ENCODE results near the gene ZC3HAV1L.
"Not testable (repeated sequence)": the region's sequence is repeated elsewhere in the genome, so short reads cannot be mapped to it uniquely, and the experiment has no call there.

Gene ZC3HAV1L

GRCh38 chr7:139054101-139054500 lies 18.3 kb upstream of the ZC3HAV1L start:
- DNase-seq (ENCODE audit: low read depth in 1 of 2, low spot score in 1 of 2) = no peak

- no peak for DNase-seq (ENCODE audit: low read depth in 1 of 2, low spot score in 1 of 2)
These were observed 15.8 kb upstream of the ZC3HAV1L start for GRCh38 chr7:139051655-139052054.

- DNase-seq (ENCODE audit: low read depth in 1 of 2, low spot score in 1 of 2) = no peak
These were observed 14.1 kb upstream of the ZC3HAV1L start for GRCh38 chr7:139049936-139050335.

GRCh38 chr7:139049111-139049510 lies 13.3 kb upstream of the ZC3HAV1L start:
- DNase-seq (ENCODE audit: low read depth in 1 of 2, low spot score in 1 of 2) = no peak

- DNase-seq (ENCODE audit: low read depth in 1 of 2, low spot score in 1 of 2) = no peak
These were observed 12.1 kb upstream of the ZC3HAV1L start for GRCh38 chr7:139047970-139048369.

GRCh38 chr7:139046143-139046542 lies 10.3 kb upstream of the ZC3HAV1L start:
- no peak for DNase-seq (ENCODE audit: low read depth in 1 of 2, low spot score in 1 of 2)

- DNase-seq (ENCODE audit: low read depth in 1 of 2, low spot score in 1 of 2) = no peak
These were observed 9.3 kb upstream of the ZC3HAV1L start for GRCh38 chr7:139044813-139045794.

GRCh38 chr7:139043823-139044812 lies 8.3 kb upstream of the ZC3HAV1L start:
- peak; percentile 51 to 55 for DNase-seq (ENCODE audit: low read depth in 1 of 2, low spot score in 1 of 2)

- no peak for DNase-seq (ENCODE audit: low read depth in 1 of 2, low spot score in 1 of 2)
These were observed 5.7 kb upstream of the ZC3HAV1L start for GRCh38 chr7:139041378-139042085.

- no peak for DNase-seq (ENCODE audit: low read depth in 1 of 2, low spot score in 1 of 2)
These were observed 2.8 kb upstream of the ZC3HAV1L start for GRCh38 chr7:139038691-139039090.

- DNase-seq (ENCODE audit: low read depth in 1 of 2, low spot score in 1 of 2) = no peak
These were observed 1.1 kb upstream of the ZC3HAV1L start for GRCh38 chr7:139036901-139037300.

- no peak for DNase-seq (ENCODE audit: low read depth in 1 of 2, low spot score in 1 of 2)
These were observed 822 bp downstream of the ZC3HAV1L start for GRCh38 chr7:139034855-139035585.

- no peak for DNase-seq (ENCODE audit: low read depth in 1 of 2, low spot score in 1 of 2)
These were observed 1.5 kb downstream of the ZC3HAV1L start for GRCh38 chr7:139034336-139034735.

- DNase-seq (ENCODE audit: low read depth in 1 of 2, low spot score in 1 of 2) = no peak
These were observed 2.3 kb downstream of the ZC3HAV1L start for GRCh38 chr7:139033346-139034114.

- no peak for DNase-seq (ENCODE audit: low read depth in 1 of 2, low spot score in 1 of 2)
These were observed 3.4 kb downstream of the ZC3HAV1L start for GRCh38 chr7:139032473-139032872.

- no peak for DNase-seq (ENCODE audit: low read depth in 1 of 2, low spot score in 1 of 2)
These were observed 6.5 kb downstream of the ZC3HAV1L start for GRCh38 chr7:139029353-139029752.

- DNase-seq (ENCODE audit: low read depth in 1 of 2, low spot score in 1 of 2) = no peak
These were observed 9.3 kb downstream of the ZC3HAV1L start for GRCh38 chr7:139026551-139026950.

GRCh38 chr7:139025861-139026260 lies 10.0 kb downstream of the ZC3HAV1L start:
- DNase-seq (ENCODE audit: low read depth in 1 of 2, low spot score in 1 of 2) = not testable (repeated sequence)

GRCh38 chr7:139023076-139023475 lies 12.8 kb downstream of the ZC3HAV1L start:
- DNase-seq (ENCODE audit: low read depth in 1 of 2, low spot score in 1 of 2) = no peak
